Nephron progenitor cell (in vitro differentiated cells): ENCODE results near the gene QRFP.
A peak's percentile ranks its signal among the peaks of the same experiment; 100 is the strongest.

ENCODE experiments used
- DNase-seq: peaks from one replicate; pipeline ENCODE4 v3.0.0; 2021
- H3K27ac Mint-ChIP-seq: 2 replicates; pipeline ENCODE4 v1.8.0; 2021; ENCODE audit warnings: mild to moderate bottlenecking, moderate library complexity, mixed read lengths
- H3K27me3 Mint-ChIP-seq: 2 replicates; pipeline ENCODE4 v1.8.0; 2021; ENCODE audit warnings: mild to moderate bottlenecking, low read depth, mixed read lengths; ENCODE audit not compliant: poor library complexity
- H3K36me3 Mint-ChIP-seq: 2 replicates; pipeline ENCODE4 v1.8.0; 2021; ENCODE audit warnings: low read depth, mixed read lengths
- H3K4me1 Mint-ChIP-seq: 2 replicates; pipeline ENCODE4 v1.8.0; 2021; ENCODE audit warnings: mixed read lengths
- H3K4me3 Mint-ChIP-seq: 2 replicates; pipeline ENCODE4 v1.8.0; 2021; ENCODE audit warnings: mild to moderate bottlenecking, moderate library complexity, mixed read lengths
- H3K9me3 Mint-ChIP-seq: 2 replicates; pipeline ENCODE4 v1.8.0; 2021; ENCODE audit warnings: mild to moderate bottlenecking, moderate library complexity, mixed read lengths
- CTCF ChIP-seq: fragments of 200-600 bp; sonication (generic); IDR thresholded peaks from 2 replicates; pipeline ENCODE4 v1.5.0; 2021; ENCODE audit warnings: antibody characterized with exemption

The QRFP gene

GRCh38 chr9:130870491-130871381, 25.9 kb downstream of the QRFP start:
- no peak for DNase-seq
- H3K36me3 Mint-ChIP-seq = peaks cover 72% of the 10 kb centered on the region
- H3K27ac Mint-ChIP-seq = peak overlapping the region; percentile 83
- no peaks in the 10 kb centered on the region for H3K9me3 Mint-ChIP-seq
- no peak overlapping the region for H3K4me3 Mint-ChIP-seq
- peaks cover 5% of the 10 kb centered on the region for H3K27me3 Mint-ChIP-seq
- peaks cover 33% of the 10 kb centered on the region for H3K4me1 Mint-ChIP-seq
- TF ChIP-seq CTCF = no peak

- Mint-ChIP-seq H3K27ac (no peak overlapping the region), H3K36me3 (peaks cover 67% of the 10 kb centered on the region), H3K9me3 (no peaks in the 10 kb centered on the region), H3K4me3 (no peak overlapping the region), H3K4me1 (peaks cover 33% of the 10 kb centered on the region), H3K27me3 (peaks cover 5% of the 10 kb centered on the region)
- no peak for DNase-seq
- TF ChIP-seq CTCF = no peak
These were observed 27.4 kb downstream of the QRFP start for GRCh38 chr9:130869250-130869649.

GRCh38 chr9:130868230-130868629, 28.4 kb downstream of the QRFP start:
- Mint-ChIP-seq H3K9me3 (no peaks in the 10 kb centered on the region), H3K36me3 (peaks cover 63% of the 10 kb centered on the region), H3K27ac (peak overlapping the region; percentile 69), H3K4me1 (peaks cover 36% of the 10 kb centered on the region), H3K27me3 (peaks cover 5% of the 10 kb centered on the region), H3K4me3 (no peak overlapping the region)
- no peak for DNase-seq
- TF ChIP-seq CTCF = no peak

GRCh38 chr9:130867556-130867955, 29.1 kb downstream of the QRFP start:
- H3K4me1 Mint-ChIP-seq = peaks cover 43% of the 10 kb centered on the region
- no peak overlapping the region for H3K4me3 Mint-ChIP-seq
- peaks cover 5% of the 10 kb centered on the region for H3K27me3 Mint-ChIP-seq
- no peak for DNase-seq
- no peak overlapping the region for H3K27ac Mint-ChIP-seq
- TF ChIP-seq CTCF = no peak
- H3K9me3 Mint-ChIP-seq = no peaks in the 10 kb centered on the region
- peaks cover 63% of the 10 kb centered on the region for H3K36me3 Mint-ChIP-seq

GRCh38 chr9:130866474-130866965, 30.1 kb downstream of the QRFP start:
- H3K4me1 Mint-ChIP-seq = peaks cover 53% of the 10 kb centered on the region
- peak overlapping the region; percentile 36 for H3K27ac Mint-ChIP-seq
- H3K36me3 Mint-ChIP-seq = peaks cover 65% of the 10 kb centered on the region
- peak; percentile 81 for DNase-seq
- peaks cover 8% of the 10 kb centered on the region for H3K27me3 Mint-ChIP-seq
- no peak overlapping the region for H3K4me3 Mint-ChIP-seq
- TF ChIP-seq CTCF = peak; percentile 92
- no peaks in the 10 kb centered on the region for H3K9me3 Mint-ChIP-seq

GRCh38 chr9:130865921-130866320, 30.7 kb downstream of the QRFP start:
- H3K27ac Mint-ChIP-seq = no peak overlapping the region
- no peak for TF ChIP-seq CTCF
- H3K27me3 Mint-ChIP-seq = peaks cover 8% of the 10 kb centered on the region
- peaks cover 63% of the 10 kb centered on the region for H3K36me3 Mint-ChIP-seq
- DNase-seq = no peak
- H3K4me1 Mint-ChIP-seq = peaks cover 54% of the 10 kb centered on the region
- H3K9me3 Mint-ChIP-seq = no peaks in the 10 kb centered on the region
- no peak overlapping the region for H3K4me3 Mint-ChIP-seq
